Measurements from ENCODE around the gene MAN1A2. TPM values are rescaled to one million over a fixed set of nuclear protein-coding genes. Genes with fewer than 3 reads are reported as not detected.

The MAN1A2 gene
- total RNA-seq, 1 donor from 2014 or later, result 43.5 TPM

- H3K9me3 Mint-ChIP-seq (ENCODE audit: unreplicated experiment), result no peaks in the 10 kb centered on the region
- no peaks in the 10 kb centered on the region for H3K36me3 Mint-ChIP-seq (ENCODE audit: low read depth, unreplicated experiment)
- Histone ChIP-seq H3K27me3 (ENCODE audit: insufficient read depth, low read length) (no peaks in the 10 kb centered on the region), H4K20me1 (ENCODE audit: insufficient read depth, low read length) (no peaks in the 10 kb centered on the region), H3K36me3 (ENCODE audit: insufficient read depth, low read length) (no peaks in the 10 kb centered on the region), H3K4me3 (ENCODE audit: insufficient read depth, low read depth, low read length) (no peak overlapping the region), H3K27ac (ENCODE audit: low read depth, low read length) (no peak overlapping the region), H3K79me2 (ENCODE audit: insufficient read depth, low read length) (no peaks in the 10 kb centered on the region), H3K9ac (ENCODE audit: low read length) (no peak overlapping the region), H3K4me1 (ENCODE audit: insufficient read depth, low read length) (no peaks in the 10 kb centered on the region), H3K4me2 (ENCODE audit: low read length) (no peak overlapping the region), H3K9me3 (ENCODE audit: insufficient read depth, low read depth, low read length) (no peaks in the 10 kb centered on the region), H2AFZ (ENCODE audit: low read depth, low read length) (peak overlapping the region; percentile 71)
- H3K27ac Mint-ChIP-seq (ENCODE audit: unreplicated experiment), result no peak overlapping the region
- FAIRE-seq (no peak), DNase-seq (ENCODE audit: low read depth) (peak; percentile 54)
- H3K4me1 Mint-ChIP-seq (ENCODE audit: low read depth, unreplicated experiment), result no peaks in the 10 kb centered on the region
- peaks cover 3% of the 10 kb centered on the region for H3K27me3 Mint-ChIP-seq (ENCODE audit: low read depth, unreplicated experiment)
- no peak overlapping the region for H3K4me3 Mint-ChIP-seq (ENCODE audit: unreplicated experiment)
- TF ChIP-seq EZH2 (IDR thresholded peaks at IDR 0.05; ENCODE audit: insufficient read depth, low read length) (no peak), CTCF (IDR thresholded peaks at IDR 0.05; ENCODE audit: insufficient read depth, low read depth, low read length) (peak; percentile 3)
Measured at GRCh38 chr1:117339866-117340700, 27.2 kb upstream of the MAN1A2 start.

GRCh38 chr1:117341123-117341522, 26.1 kb upstream of the MAN1A2 start:
- Mint-ChIP-seq H3K27me3 (ENCODE audit: low read depth, unreplicated experiment) (peaks cover 3% of the 10 kb centered on the region), H3K4me1 (ENCODE audit: low read depth, unreplicated experiment) (no peaks in the 10 kb centered on the region), H3K4me3 (ENCODE audit: unreplicated experiment) (no peak overlapping the region), H3K9me3 (ENCODE audit: unreplicated experiment) (no peaks in the 10 kb centered on the region), H3K36me3 (ENCODE audit: low read depth, unreplicated experiment) (no peaks in the 10 kb centered on the region), H3K27ac (ENCODE audit: unreplicated experiment) (no peak overlapping the region)
- Histone ChIP-seq H3K9me3 (ENCODE audit: insufficient read depth, low read depth, low read length) (no peaks in the 10 kb centered on the region), H2AFZ (ENCODE audit: low read depth, low read length) (no peak overlapping the region), H3K9ac (ENCODE audit: low read length) (no peak overlapping the region), H3K27me3 (ENCODE audit: insufficient read depth, low read length) (no peaks in the 10 kb centered on the region), H3K79me2 (ENCODE audit: insufficient read depth, low read length) (no peaks in the 10 kb centered on the region), H4K20me1 (ENCODE audit: insufficient read depth, low read length) (no peaks in the 10 kb centered on the region), H3K4me2 (ENCODE audit: low read length) (no peak overlapping the region), H3K4me1 (ENCODE audit: insufficient read depth, low read length) (peaks cover 1% of the 10 kb centered on the region), H3K4me3 (ENCODE audit: insufficient read depth, low read depth, low read length) (no peak overlapping the region), H3K27ac (ENCODE audit: low read depth, low read length) (no peak overlapping the region), H3K36me3 (ENCODE audit: insufficient read depth, low read length) (no peaks in the 10 kb centered on the region)
- TF ChIP-seq EZH2 (IDR thresholded peaks at IDR 0.05; ENCODE audit: insufficient read depth, low read length) (no peak), CTCF (IDR thresholded peaks at IDR 0.05; ENCODE audit: insufficient read depth, low read depth, low read length) (no peak)
- no peak for DNase-seq (ENCODE audit: low read depth)
- FAIRE-seq, result no peak

GRCh38 chr1:117342397-117342796, 24.9 kb upstream of the MAN1A2 start:
- no peaks in the 10 kb centered on the region for H3K27me3 ChIP-seq (ENCODE audit: insufficient read depth, low read length)
- H2AFZ ChIP-seq (ENCODE audit: low read depth, low read length), result no peak overlapping the region
- no peak for FAIRE-seq
- no peaks in the 10 kb centered on the region for H3K79me2 ChIP-seq (ENCODE audit: insufficient read depth, low read length)
- no peak for DNase-seq (ENCODE audit: low read depth)
- Mint-ChIP-seq H3K27me3 (ENCODE audit: low read depth, unreplicated experiment) (peaks cover 3% of the 10 kb centered on the region), H3K4me1 (ENCODE audit: low read depth, unreplicated experiment) (no peaks in the 10 kb centered on the region), H3K36me3 (ENCODE audit: low read depth, unreplicated experiment) (no peaks in the 10 kb centered on the region), H3K9me3 (ENCODE audit: unreplicated experiment) (no peaks in the 10 kb centered on the region), H3K4me3 (ENCODE audit: unreplicated experiment) (no peak overlapping the region), H3K27ac (ENCODE audit: unreplicated experiment) (no peak overlapping the region)
- H3K4me1 ChIP-seq (ENCODE audit: insufficient read depth, low read length), result peaks cover 9% of the 10 kb centered on the region
- no peak for TF ChIP-seq CTCF (IDR thresholded peaks at IDR 0.05; ENCODE audit: insufficient read depth, low read depth, low read length)
- no peak for TF ChIP-seq EZH2 (IDR thresholded peaks at IDR 0.05; ENCODE audit: insufficient read depth, low read length)
- no peak overlapping the region for H3K4me2 ChIP-seq (ENCODE audit: low read length)
- no peak overlapping the region for H3K4me3 ChIP-seq (ENCODE audit: insufficient read depth, low read depth, low read length)
- H3K9ac ChIP-seq (ENCODE audit: low read length), result no peak overlapping the region
- H3K9me3 ChIP-seq (ENCODE audit: insufficient read depth, low read depth, low read length), result no peaks in the 10 kb centered on the region
- no peaks in the 10 kb centered on the region for H4K20me1 ChIP-seq (ENCODE audit: insufficient read depth, low read length)
- no peak overlapping the region for H3K27ac ChIP-seq (ENCODE audit: low read depth, low read length)
- H3K36me3 ChIP-seq (ENCODE audit: insufficient read depth, low read length), result no peaks in the 10 kb centered on the region
